Fibroblast of mammary gland (primary cell): Measurements from ENCODE around the gene POLR2F.

Experiments
- DNase-seq: peaks from one replicate; pipeline ENCODE4 v3.0.0-alpha.2; 2010; ENCODE audit warnings: low read depth
- H3K4me3 ChIP-seq: 2 replicates; pipeline ENCODE4 v1.5.1; 2011; ENCODE audit warnings: low read depth, mild to moderate bottlenecking, low read length, moderate library complexity; ENCODE audit not compliant: control insufficient read depth
- TF ChIP-seq, protein P1 (sequence below): conservative IDR thresholded peaks from 2 replicates; pipeline ENCODE4 v1.5.1; 2011; ENCODE audit warnings: low read depth, low read length, inconsistent platforms; ENCODE audit not compliant: control insufficient read depth, insufficient read depth

POLR2F gene

DNA sequence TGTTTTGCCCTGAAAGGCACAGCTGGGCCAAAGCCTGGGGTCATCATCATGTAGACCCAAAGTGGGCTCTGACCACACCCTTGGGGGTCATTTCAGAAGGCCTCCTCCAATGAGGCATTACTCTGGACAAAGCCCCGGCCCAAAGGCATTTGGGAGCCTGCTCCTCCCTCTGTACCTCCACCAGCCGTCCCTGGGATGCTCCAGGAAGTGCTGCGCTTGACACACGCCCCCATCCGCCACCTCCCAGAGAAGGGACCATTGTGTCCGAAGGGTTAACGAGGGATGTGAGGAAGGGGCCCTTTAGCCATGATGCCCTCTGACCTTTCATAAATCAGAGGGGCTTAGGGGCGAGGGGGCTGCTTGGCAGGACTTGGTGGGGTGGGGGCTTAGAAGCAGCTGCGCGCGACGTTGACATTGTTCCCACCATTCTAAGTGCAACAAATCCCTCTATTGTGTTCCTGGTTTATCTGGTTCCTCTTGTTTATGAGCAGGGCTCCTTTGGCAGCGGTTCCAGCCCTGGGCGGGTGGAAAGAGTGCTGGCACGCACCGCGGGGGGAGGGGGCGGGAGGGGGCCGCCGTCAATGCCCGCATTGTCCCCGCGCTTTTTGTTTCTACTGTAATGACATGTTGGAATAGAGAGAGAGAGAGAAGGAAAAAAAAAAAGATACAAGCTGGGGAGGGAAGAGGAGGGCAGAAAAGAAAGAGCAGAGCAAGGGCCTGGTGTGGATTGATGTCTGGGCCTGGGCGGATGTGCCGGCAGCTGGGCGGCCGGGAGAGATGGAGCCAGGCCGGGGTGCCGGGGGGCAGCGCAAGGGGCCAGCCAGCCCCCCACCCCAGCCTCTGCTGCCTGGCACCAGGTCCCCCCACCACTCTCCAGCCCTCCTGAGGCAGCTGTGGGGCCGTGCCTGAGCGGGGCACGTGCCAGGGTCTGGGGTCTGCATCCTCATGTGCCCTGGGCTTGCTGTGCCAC lies 63.0 kb downstream of the POLR2F start:
- no peak overlapping the region for H3K4me3 ChIP-seq
- peak; percentile 21 for DNase-seq
- TF ChIP-seq, protein P1, sequence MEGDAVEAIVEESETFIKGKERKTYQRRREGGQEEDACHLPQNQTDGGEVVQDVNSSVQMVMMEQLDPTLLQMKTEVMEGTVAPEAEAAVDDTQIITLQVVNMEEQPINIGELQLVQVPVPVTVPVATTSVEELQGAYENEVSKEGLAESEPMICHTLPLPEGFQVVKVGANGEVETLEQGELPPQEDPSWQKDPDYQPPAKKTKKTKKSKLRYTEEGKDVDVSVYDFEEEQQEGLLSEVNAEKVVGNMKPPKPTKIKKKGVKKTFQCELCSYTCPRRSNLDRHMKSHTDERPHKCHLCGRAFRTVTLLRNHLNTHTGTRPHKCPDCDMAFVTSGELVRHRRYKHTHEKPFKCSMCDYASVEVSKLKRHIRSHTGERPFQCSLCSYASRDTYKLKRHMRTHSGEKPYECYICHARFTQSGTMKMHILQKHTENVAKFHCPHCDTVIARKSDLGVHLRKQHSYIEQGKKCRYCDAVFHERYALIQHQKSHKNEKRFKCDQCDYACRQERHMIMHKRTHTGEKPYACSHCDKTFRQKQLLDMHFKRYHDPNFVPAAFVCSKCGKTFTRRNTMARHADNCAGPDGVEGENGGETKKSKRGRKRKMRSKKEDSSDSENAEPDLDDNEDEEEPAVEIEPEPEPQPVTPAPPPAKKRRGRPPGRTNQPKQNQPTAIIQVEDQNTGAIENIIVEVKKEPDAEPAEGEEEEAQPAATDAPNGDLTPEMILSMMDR: no peak

DNA sequence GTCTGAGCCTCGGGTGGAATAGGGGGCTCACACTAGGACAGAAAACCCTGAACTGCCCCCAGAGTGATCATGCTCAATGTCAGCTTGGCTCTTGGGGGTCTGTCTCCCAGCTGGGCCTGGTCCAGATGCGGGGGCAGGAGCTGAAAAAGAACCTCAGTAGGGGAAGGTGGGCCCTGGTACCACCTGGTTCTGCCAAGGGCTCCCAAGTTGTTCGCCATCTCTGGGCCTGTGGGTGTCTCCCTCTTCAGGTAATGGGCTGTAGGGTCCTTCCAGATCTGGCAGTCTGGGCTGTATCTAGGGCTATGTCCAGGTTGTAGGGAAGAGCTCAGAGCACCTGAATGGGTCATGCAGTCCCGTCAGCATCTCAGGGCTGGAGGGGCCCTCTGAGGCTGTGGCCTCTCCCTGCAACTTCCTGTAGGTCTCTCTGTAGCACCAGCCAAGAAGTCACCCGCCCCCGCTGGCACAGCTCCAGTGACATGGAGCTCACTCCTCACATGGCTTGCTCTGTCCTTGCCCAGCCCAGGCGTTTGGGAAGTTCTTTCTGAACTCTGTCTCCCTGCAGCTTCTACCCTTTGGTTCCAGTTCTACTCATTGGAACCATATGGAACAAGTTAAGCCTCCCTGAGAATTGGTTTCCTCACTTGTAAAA lies 63.9 kb downstream of the POLR2F start:
- peak; percentile 72 for DNase-seq
- H3K4me3 ChIP-seq: no peak overlapping the region
- TF ChIP-seq, protein P1: no peak

DNA sequence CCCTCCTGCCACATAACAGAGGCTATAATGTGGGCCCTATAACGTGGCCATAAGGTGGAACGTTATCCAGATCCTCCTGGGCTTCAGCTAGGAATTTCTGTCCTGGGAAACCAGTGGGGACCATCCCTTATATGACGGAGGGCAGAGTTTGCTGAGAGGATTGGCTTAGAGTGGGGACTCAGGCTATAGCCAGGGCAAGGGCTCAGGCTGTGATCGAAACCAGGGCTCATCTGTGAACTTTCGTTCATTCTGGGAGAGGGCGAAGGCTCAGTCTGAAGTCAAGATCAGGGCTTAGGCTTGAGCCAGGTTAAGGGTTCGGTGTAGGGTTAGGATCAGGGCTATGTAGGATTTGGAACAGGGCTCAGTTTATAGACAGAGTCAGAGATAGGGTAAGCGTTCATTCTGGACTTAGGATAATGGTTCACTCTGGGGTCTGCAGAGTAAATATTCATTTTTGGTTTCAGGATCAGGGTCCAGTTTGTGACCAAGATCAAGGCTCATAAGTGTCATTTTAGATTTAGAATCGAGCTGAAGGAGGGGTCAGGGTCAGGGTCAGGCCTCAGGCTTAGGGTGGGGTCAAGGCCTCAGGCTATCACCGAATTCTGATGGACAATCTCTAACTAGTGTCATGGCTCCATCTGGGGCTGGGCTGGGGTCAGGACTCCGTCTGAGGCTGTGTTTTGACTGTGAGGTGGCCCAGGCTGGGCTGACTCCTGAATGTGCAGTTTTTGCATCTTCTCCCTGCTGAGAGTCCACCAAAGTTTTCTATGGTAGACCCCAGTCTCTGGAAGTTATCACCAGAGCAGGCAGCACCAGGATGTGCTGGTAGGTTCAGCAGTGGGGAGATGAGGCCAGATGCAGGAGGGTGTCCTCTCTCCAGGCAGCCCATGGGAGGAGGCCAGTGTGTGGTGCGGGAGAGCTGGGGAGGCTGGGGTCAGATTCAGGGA lies 64.7 kb downstream of the POLR2F start:
- H3K4me3 ChIP-seq: no peak overlapping the region
- no peak for DNase-seq
- TF ChIP-seq, protein P1: no peak
